NB4 (cell line): ENCODE results near the gene CORO2A.

ENCODE experiments used
- CTCF ChIP-seq: IDR thresholded peaks from one replicate; pipeline ENCODE4 v1.5.1; 2012; ENCODE audit warnings: low read depth, low read length
- MAX ChIP-seq: IDR thresholded peaks from 2 replicates; pipeline ENCODE4 v1.6.1; 2011; ENCODE audit warnings: low read depth, low read length
- MYC ChIP-seq: IDR thresholded peaks from 2 replicates; pipeline ENCODE4 v1.6.1; 2011; ENCODE audit warnings: low read depth, low read length
- POLR2A ChIP-seq: IDR thresholded peaks from 2 replicates; pipeline ENCODE4 v1.6.1; 2011; ENCODE audit warnings: mild to moderate bottlenecking; ENCODE audit not compliant: insufficient read length; ENCODE audit errors: extremely low read depth

GRCh38 chr9:98087420-98088354, 104.8 kb downstream of the CORO2A start:
- TF ChIP-seq CTCF, result no peak
- TF ChIP-seq POLR2A, result no peak
- no peak for TF ChIP-seq MAX
- no peak for TF ChIP-seq MYC
